GM12878 (cell line): ENCODE results near the gene VRK3. TPM values are rescaled to one million over a fixed set of nuclear protein-coding genes. Genes with fewer than 3 reads are reported as not detected.
A peak's percentile ranks its signal among the peaks of the same experiment; 100 is the strongest.

Source experiments
- BCL11A ChIP-seq: IDR thresholded peaks from 2 replicates; pipeline ENCODE4 v1.6.1; 2011; ENCODE audit warnings: low read depth, low read length
- BMI1 ChIP-seq: fragments of 450-650 bp; IDR thresholded peaks from 2 replicates; pipeline ENCODE4 v1.6.1; 2016; ENCODE audit warnings: mild to moderate bottlenecking, moderate library complexity, borderline replicate concordance
- CBFB ChIP-seq: IDR thresholded peaks from 2 replicates; pipeline ENCODE4 v1.6.1; 2016; ENCODE audit warnings: antibody characterized with exemption, low read depth
- CHD4 ChIP-seq: fragments of 200-600 bp; sonication (generic); IDR thresholded peaks from 2 replicates; pipeline ENCODE4 v1.6.1; 2016; ENCODE audit warnings: mild to moderate bottlenecking
- EGR1 ChIP-seq, 2 experiments: IDR thresholded peaks; 1 replicate in 1 of 2; 2 replicates in 1 of 2; pipeline ENCODE4 v1.6.1; 2011 to 2012; ENCODE audit warnings: low read depth in 2 of 2, low read length in 2 of 2, borderline replicate concordance in 1 of 2, mild to moderate bottlenecking in 1 of 2, moderate library complexity in 1 of 2
- EZH2 ChIP-seq: IDR thresholded peaks from 2 replicates; pipeline ENCODE4 v1.6.1; 2012; ENCODE audit warnings: low read depth, mild to moderate bottlenecking, control low read depth, inconsistent platforms, low read length, borderline replicate concordance; ENCODE audit not compliant: control insufficient read depth
- IKZF2 ChIP-seq, 2 experiments: fragments of 450-650 bp; IDR thresholded peaks; 2 replicates each; pipeline ENCODE4 v1.6.1; 2017; ENCODE audit warnings: mild to moderate bottlenecking in 2 of 2, moderate library complexity in 2 of 2
- JUND ChIP-seq: IDR thresholded peaks from 2 replicates; pipeline ENCODE4 v1.6.1; 2012; ENCODE audit warnings: low read depth, mild to moderate bottlenecking, low read length, improper control_type of control experiment, moderate library complexity
- KDM1A ChIP-seq: fragments of 200-600 bp; sonication (generic); IDR thresholded peaks from 2 replicates; pipeline ENCODE4 v1.6.1; 2016; ENCODE audit warnings: borderline replicate concordance
- MTA2 ChIP-seq: fragments of 450-650 bp; IDR thresholded peaks from 2 replicates; pipeline ENCODE4 v1.6.1; 2016; ENCODE audit warnings: low read depth, mild to moderate bottlenecking, moderate library complexity
- NFIC ChIP-seq: IDR thresholded peaks from 2 replicates; pipeline ENCODE4 v1.6.1; 2012; ENCODE audit warnings: low read depth, mild to moderate bottlenecking, inconsistent platforms, low read length, moderate library complexity
- NFYA ChIP-seq: IDR thresholded peaks from 2 replicates; pipeline ENCODE4 v1.6.1; 2011; ENCODE audit warnings: low read depth, mild to moderate bottlenecking, low read length, improper control_type of control experiment, borderline replicate concordance
- NR2C1 ChIP-seq: fragments of 450-650 bp; IDR thresholded peaks from 2 replicates; pipeline ENCODE4 v1.6.1; 2017; ENCODE audit warnings: antibody characterized with exemption, mild to moderate bottlenecking, moderate library complexity
- PML ChIP-seq: IDR thresholded peaks from 2 replicates; pipeline ENCODE4 v1.6.1; 2012; ENCODE audit warnings: low read length, inconsistent platforms
- POU2F2 ChIP-seq: IDR thresholded peaks from 3 replicates; pipeline ENCODE4 v1.6.1; 2011; ENCODE audit warnings: low read depth, mild to moderate bottlenecking, low read length, borderline replicate concordance
- SIN3A ChIP-seq: IDR thresholded peaks from 2 replicates; pipeline ENCODE4 v1.6.1; 2012; ENCODE audit warnings: low read depth, low read length, improper control_type of control experiment
- SIX5 ChIP-seq: IDR thresholded peaks from 2 replicates; pipeline ENCODE4 v1.6.1; 2011; ENCODE audit warnings: mild to moderate bottlenecking, low read depth, low read length, moderate library complexity; ENCODE audit not compliant: severe bottlenecking
- SMAD5 ChIP-seq: IDR thresholded peaks from 2 replicates; pipeline ENCODE4 v1.6.1; 2016; ENCODE audit warnings: antibody characterized with exemption, low read depth
- SMARCA5 ChIP-seq: fragments of 450-650 bp; IDR thresholded peaks from 2 replicates; pipeline ENCODE4 v1.6.1; 2017; ENCODE audit warnings: mild to moderate bottlenecking
- SMC3 ChIP-seq: IDR thresholded peaks from 2 replicates; pipeline ENCODE4 v1.6.1; 2011; ENCODE audit warnings: low read length, improper control_type of control experiment, borderline replicate concordance
- TCF12 ChIP-seq: IDR thresholded peaks from 2 replicates; pipeline ENCODE4 v1.6.1; 2011; ENCODE audit warnings: low read depth, mild to moderate bottlenecking, low read length
- TCF3 ChIP-seq: IDR thresholded peaks from 2 replicates; pipeline ENCODE4 v1.6.1; 2012; ENCODE audit warnings: low read depth, mild to moderate bottlenecking, low read length, borderline replicate concordance; ENCODE audit not compliant: insufficient read depth
- WRNIP1 ChIP-seq: IDR thresholded peaks from 2 replicates; pipeline ENCODE4 v1.6.1; 2011; ENCODE audit warnings: low read depth, low read length, improper control_type of control experiment, borderline replicate concordance
- ZNF217 ChIP-seq: fragments of 450-650 bp; IDR thresholded peaks from 2 replicates; pipeline ENCODE4 v1.6.1; 2017; ENCODE audit warnings: antibody characterized with exemption, mild to moderate bottlenecking
- ZNF384 ChIP-seq: IDR thresholded peaks from 2 replicates; pipeline ENCODE4 v1.6.1; 2012; ENCODE audit warnings: low read depth, mild to moderate bottlenecking, low read length, improper control_type of control experiment, borderline replicate concordance
- polyA plus RNA-seq, 11 experiments: library from polyadenylated mRNA; depleted of rRNA in 4 of 11; unstranded in 6 of 11; stranded (reverse) in 5 of 11; fragments of >200 nt; fragmentation: Nextera tagmentation in 4 of 11; fragmentation: Illumina TruSeq in 1 of 11; extraction: Ambion mirVana in 4 of 11; extraction: Trizol in 1 of 11; gene quantifications; 1 replicate in 1 of 11; 2 replicates in 10 of 11; pipeline versions ENCODE4 v1.2.1 to v1.2.3, GENCODE V29; 2011 to 2016; ENCODE audit warnings: inconsistent platforms in 2 of 11, missing spikeins in 2 of 11, low read depth in 1 of 11
- total RNA-seq, 4 experiments: library from RNA; depleted of rRNA in 3 of 4; stranded (reverse); fragments of >200 nt in 3 of 4; fragmentation: Illumina TruSeq in 1 of 4; extraction: Trizol in 1 of 4; gene quantifications; 2 replicates each; pipeline versions ENCODE4 v1.2.1 to v1.2.3, GENCODE V29; 2013 to 2021
- TF ChIP-seq, protein P1 (sequence below): IDR thresholded peaks from 2 replicates; pipeline ENCODE4 v1.6.1; 2011; ENCODE audit warnings: borderline replicate concordance, low read depth, mild to moderate bottlenecking, moderate library complexity, low read length; ENCODE audit not compliant: insufficient read depth, poor library complexity, severe bottlenecking
- TF ChIP-seq, protein P2 (sequence below): fragments of 450-650 bp; IDR thresholded peaks from 2 replicates; pipeline ENCODE4 v1.6.1; 2016; ENCODE audit warnings: mild to moderate bottlenecking
- TF ChIP-seq, protein P3 (sequence below): fragments of 450-650 bp; IDR thresholded peaks from 2 replicates; pipeline ENCODE4 v1.6.1; 2018; ENCODE audit warnings: borderline replicate concordance, mild to moderate bottlenecking; ENCODE audit not compliant: partially characterized antibody

VRK3 gene
- total and polyA plus RNA-seq, 10 of the 15 experiments (the other 5 are each of a cell fraction or from before 2014, with no cell fraction given), result 17.3 to 61.9 (median 35.5) TPM

DNA sequence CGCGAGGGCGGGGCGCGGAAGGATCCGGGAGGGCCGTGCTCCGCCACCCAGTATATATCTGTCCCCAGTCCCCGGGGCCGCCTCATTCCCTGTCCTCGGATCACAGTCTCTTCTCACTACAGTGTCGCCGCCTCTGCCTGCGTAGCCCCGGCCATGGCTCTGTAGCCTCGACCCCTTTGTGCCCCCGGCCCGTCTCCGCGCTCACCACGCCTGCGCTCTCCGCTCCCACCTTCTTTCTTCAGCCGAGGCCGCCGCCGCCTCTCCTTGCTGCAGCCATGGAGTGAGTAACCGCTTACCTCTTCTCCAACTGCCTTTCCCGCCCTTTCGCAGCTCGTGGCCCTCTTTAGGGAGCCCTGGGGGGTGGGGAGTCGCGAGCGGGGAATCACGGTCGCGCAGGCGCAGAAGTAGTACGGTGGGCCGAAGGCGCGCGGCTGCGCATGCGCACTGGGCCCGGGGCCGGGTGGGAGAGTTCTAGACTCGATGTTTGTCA is 96.0 kb downstream of the VRK3 start, which contains the start of the genes ATF5 and NUP62 (continued):
- TF ChIP-seq ZNF384, result no peak
- peak; percentile 98 for TF ChIP-seq SMAD5
- no peak for TF ChIP-seq SIN3A
- TF ChIP-seq BCL11A, result no peak
- no peak; a peak in 1 of 3 replicates for TF ChIP-seq EGR1 (IDR thresholded peaks at IDR 0.05; ENCODE audit: borderline replicate concordance in 1 of 2, low read depth in 2 of 2, low read length in 2 of 2)
- no peak for TF ChIP-seq MTA2
- TF ChIP-seq, protein P1, sequence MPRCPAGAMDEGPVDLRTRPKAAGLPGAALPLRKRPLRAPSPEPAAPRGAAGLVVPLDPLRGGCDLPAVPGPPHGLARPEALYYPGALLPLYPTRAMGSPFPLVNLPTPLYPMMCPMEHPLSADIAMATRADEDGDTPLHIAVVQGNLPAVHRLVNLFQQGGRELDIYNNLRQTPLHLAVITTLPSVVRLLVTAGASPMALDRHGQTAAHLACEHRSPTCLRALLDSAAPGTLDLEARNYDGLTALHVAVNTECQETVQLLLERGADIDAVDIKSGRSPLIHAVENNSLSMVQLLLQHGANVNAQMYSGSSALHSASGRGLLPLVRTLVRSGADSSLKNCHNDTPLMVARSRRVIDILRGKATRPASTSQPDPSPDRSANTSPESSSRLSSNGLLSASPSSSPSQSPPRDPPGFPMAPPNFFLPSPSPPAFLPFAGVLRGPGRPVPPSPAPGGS, result no peak
- TF ChIP-seq IKZF2 (IDR thresholded peaks at IDR 0.05), result peak in 1 of 2 experiments; percentile 63; a peak in 2 of 4 replicates
- TF ChIP-seq KDM1A, result no peak
- TF ChIP-seq BMI1, result peak; percentile 32; the same call in 1 of the 2 replicates
- TF ChIP-seq, protein P2, sequence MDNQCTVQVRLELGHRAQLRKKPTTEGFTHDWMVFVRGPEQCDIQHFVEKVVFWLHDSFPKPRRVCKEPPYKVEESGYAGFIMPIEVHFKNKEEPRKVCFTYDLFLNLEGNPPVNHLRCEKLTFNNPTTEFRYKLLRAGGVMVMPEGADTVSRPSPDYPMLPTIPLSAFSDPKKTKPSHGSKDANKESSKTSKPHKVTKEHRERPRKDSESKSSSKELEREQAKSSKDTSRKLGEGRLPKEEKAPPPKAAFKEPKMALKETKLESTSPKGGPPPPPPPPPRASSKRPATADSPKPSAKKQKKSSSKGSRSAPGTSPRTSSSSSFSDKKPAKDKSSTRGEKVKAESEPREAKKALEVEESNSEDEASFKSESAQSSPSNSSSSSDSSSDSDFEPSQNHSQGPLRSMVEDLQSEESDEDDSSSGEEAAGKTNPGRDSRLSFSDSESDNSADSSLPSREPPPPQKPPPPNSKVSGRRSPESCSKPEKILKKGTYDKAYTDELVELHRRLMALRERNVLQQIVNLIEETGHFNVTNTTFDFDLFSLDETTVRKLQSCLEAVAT, result peak; percentile 89
- no peak for TF ChIP-seq CHD4
- no peak for TF ChIP-seq SMC3
- peak; percentile 97 for TF ChIP-seq POU2F2
- TF ChIP-seq NFIC, result no peak
- TF ChIP-seq JUND, result no peak
- TF ChIP-seq PML, result peak; percentile 96
- no peak for TF ChIP-seq EZH2
- peak; percentile 89 for TF ChIP-seq SMARCA5
- TF ChIP-seq WRNIP1, result no peak
- TF ChIP-seq ZNF217, result no peak
- TF ChIP-seq, protein P3, sequence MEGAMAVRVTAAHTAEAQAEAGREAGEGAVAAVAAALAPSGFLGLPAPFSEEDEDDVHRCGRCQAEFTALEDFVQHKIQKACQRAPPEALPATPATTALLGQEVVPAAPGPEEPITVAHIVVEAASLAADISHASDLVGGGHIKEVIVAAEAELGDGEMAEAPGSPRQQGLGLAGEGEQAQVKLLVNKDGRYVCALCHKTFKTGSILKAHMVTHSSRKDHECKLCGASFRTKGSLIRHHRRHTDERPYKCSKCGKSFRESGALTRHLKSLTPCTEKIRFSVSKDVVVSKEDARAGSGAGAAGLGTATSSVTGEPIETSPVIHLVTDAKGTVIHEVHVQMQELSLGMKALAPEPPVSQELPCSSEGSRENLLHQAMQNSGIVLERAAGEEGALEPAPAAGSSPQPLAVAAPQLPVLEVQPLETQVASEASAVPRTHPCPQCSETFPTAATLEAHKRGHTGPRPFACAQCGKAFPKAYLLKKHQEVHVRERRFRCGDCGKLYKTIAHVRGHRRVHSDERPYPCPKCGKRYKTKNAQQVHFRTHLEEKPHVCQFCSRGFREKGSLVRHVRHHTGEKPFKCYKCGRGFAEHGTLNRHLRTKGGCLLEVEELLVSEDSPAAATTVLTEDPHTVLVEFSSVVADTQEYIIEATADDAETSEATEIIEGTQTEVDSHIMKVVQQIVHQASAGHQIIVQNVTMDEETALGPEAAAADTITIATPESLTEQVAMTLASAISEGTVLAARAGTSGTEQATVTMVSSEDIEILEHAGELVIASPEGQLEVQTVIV, result no peak
- no peak for TF ChIP-seq NR2C1
- 0 out of 2 replicates have a peak, but pooled peaks have one; percentile 31 for TF ChIP-seq TCF12
- no peak for TF ChIP-seq SIX5
- TF ChIP-seq CBFB, result peak; percentile 92
- TF ChIP-seq TCF3, result peak; percentile 58; the same call in 1 of the 2 replicates
- TF ChIP-seq NFYA, result no peak
